K562 (cell line): ENCODE measurements around the gene PYGM. TPM values are rescaled to one million over a fixed set of nuclear protein-coding genes. Genes with fewer than 3 reads are reported as not detected.

Source experiments
- AFF1 ChIP-seq, 2 experiments: fragments of 450-650 bp; IDR thresholded peaks; 2 replicates each; pipeline ENCODE4 v1.6.1; 2018; ENCODE audit warnings: mild to moderate bottlenecking in 2 of 2, low read depth in 1 of 2; ENCODE audit not compliant: partially characterized antibody in 2 of 2
- CREB3L1 ChIP-seq: fragments of 450-650 bp; IDR thresholded peaks from 2 replicates; pipeline ENCODE4 v1.6.1; 2014; ENCODE audit warnings: low read depth, mild to moderate bottlenecking, moderate library complexity, borderline replicate concordance
- CREM ChIP-seq: IDR thresholded peaks from 2 replicates; pipeline ENCODE4 v1.6.1; 2014; ENCODE audit warnings: antibody characterized with exemption, low read depth
- DNMT1 ChIP-seq: fragments of 450-650 bp; IDR thresholded peaks from 2 replicates; pipeline ENCODE4 v1.6.1; 2016; ENCODE audit warnings: antibody characterized with exemption, mild to moderate bottlenecking
- E4F1 ChIP-seq: fragments of 250-450 bp; sonication (Bioruptor Pico); IDR thresholded peaks from 2 replicates; pipeline ENCODE4 v1.5.0; 2021; ENCODE audit warnings: mild to moderate bottlenecking, borderline replicate concordance
- ELK3 ChIP-seq: fragments of 450-650 bp; formaldehyde crosslinking; IDR thresholded peaks from 2 replicates; pipeline ENCODE4 v1.4.0; 2020; ENCODE audit warnings: mild to moderate bottlenecking
- FUS ChIP-seq: fragments of 200-400 bp; formaldehyde crosslinking; optimal IDR thresholded peaks from 2 replicates; pipeline ENCODE3; 2017; ENCODE audit warnings: low read depth, low read length
- GMEB1 ChIP-seq: fragments of 250-450 bp; sonication (Bioruptor Pico); IDR thresholded peaks from 2 replicates; pipeline ENCODE4 v1.4.0; 2020; ENCODE audit warnings: mild to moderate bottlenecking
- HNRNPL ChIP-seq: fragments of 200-400 bp; formaldehyde crosslinking; IDR thresholded peaks from 2 replicates; pipeline ENCODE4 v1.6.1; 2017; ENCODE audit warnings: low read depth, mild to moderate bottlenecking, low read length
- KDM1A ChIP-seq, 2 experiments: fragments of 450-650 bp; IDR thresholded peaks; 2 replicates each; pipeline ENCODE4 v1.6.1; 2016; ENCODE audit warnings: mild to moderate bottlenecking in 2 of 2
- KLF1 ChIP-seq: fragments of 450-650 bp; IDR thresholded peaks from 2 replicates; pipeline ENCODE4 v1.6.1; 2016; ENCODE audit warnings: missing genetic modification characterization, missing compliant biosample characterization
- MCM5 ChIP-seq: fragments of 450-650 bp; IDR thresholded peaks from 2 replicates; pipeline ENCODE4 v1.6.1; 2016; ENCODE audit warnings: low read depth
- POLR2G ChIP-seq: fragments of 200-400 bp; formaldehyde crosslinking; IDR thresholded peaks from 2 replicates; pipeline ENCODE4 v1.6.1; 2017; ENCODE audit warnings: low read depth, mild to moderate bottlenecking, antibody characterized with exemption, low read length, moderate library complexity
- PTBP1 ChIP-seq: fragments of 200-400 bp; formaldehyde crosslinking; IDR thresholded peaks from 2 replicates; pipeline ENCODE4 v1.6.1; 2017; ENCODE audit warnings: low read depth, low read length
- SMARCA5 ChIP-seq: fragments of 450-650 bp; IDR thresholded peaks from 2 replicates; pipeline ENCODE4 v1.6.1; 2016
- TCF3 ChIP-seq: sonication (generic); formaldehyde crosslinking; IDR thresholded peaks from 2 replicates; pipeline ENCODE4 v1.4.0; 2020; ENCODE audit warnings: mild to moderate bottlenecking, missing genetic modification reagents
- ZNF263 ChIP-seq: sonication (generic); formaldehyde crosslinking; IDR thresholded peaks from 2 replicates; pipeline ENCODE4 v1.8.0; 2022; ENCODE audit warnings: mild to moderate bottlenecking, missing genetic modification reagents, borderline replicate concordance
- polyA plus RNA-seq, 8 experiments: library from polyadenylated mRNA; depleted of rRNA in 4 of 8; stranded (reverse) in 5 of 8; unstranded in 3 of 8; fragments of >200 nt; fragmentation: Nextera tagmentation in 2 of 8; fragmentation: Illumina TruSeq in 1 of 8; extraction: Ambion mirVana in 2 of 8; extraction: Trizol in 1 of 8; gene quantifications; 2 replicates each; pipeline versions ENCODE4 v1.2.1 to v1.2.3, GENCODE V29; 2011 to 2014; ENCODE audit warnings: inconsistent platforms in 1 of 8, missing spikeins in 1 of 8
- total RNA-seq, 7 experiments: library from RNA; depleted of rRNA in 6 of 7; stranded (reverse); fragments of >200 nt in 6 of 7; fragmentation: Illumina TruSeq in 2 of 7; extraction: Trizol in 2 of 7; gene quantifications; 2 replicates each; pipeline versions ENCODE4 v1.2.1 to v1.2.3, GENCODE V29; 2011 to 2021; ENCODE audit warnings: low replicate concordance in 1 of 7

The PYGM gene
- total and polyA plus RNA-seq, 9 of the 15 experiments (the other 6 are each of a cell fraction or from before 2014, with no cell fraction given) = 0.07 to 1.5 (median 0.68) TPM

GRCh38 chr11:64802370-64803157, 42.8 kb upstream of the PYGM start (continued):
- TF ChIP-seq KDM1A (IDR thresholded peaks at IDR 0.05) = peak in 1 of 2 experiments; percentile 43; a peak in 1 of 4 replicates
- no peak for TF ChIP-seq CREB3L1
- no peak for TF ChIP-seq E4F1 (CRISPR knock-in tag)
- no peak for TF ChIP-seq GMEB1 (CRISPR knock-in tag)
- TF ChIP-seq FUS = no peak
- TF ChIP-seq AFF1 (IDR thresholded peaks at IDR 0.05; ENCODE audit: low read depth in 1 of 2, partially characterized antibody in 2 of 2) = no peak
- TF ChIP-seq ZNF263 = no peak
- peak; percentile 71 for TF ChIP-seq POLR2G
- 0 out of 2 replicates have a peak, but pooled peaks have one; percentile 56 for TF ChIP-seq PTBP1
- peak; percentile 46; the same call in 1 of the 2 replicates for TF ChIP-seq SMARCA5
- TF ChIP-seq TCF3 = no peak
- peak; percentile 67; the same call in 1 of the 2 replicates for TF ChIP-seq HNRNPL
- TF ChIP-seq CREM = peak; percentile 80
- TF ChIP-seq MCM5 = no peak
- TF ChIP-seq KLF1 (tag) = no peak
- TF ChIP-seq DNMT1 = no peak
- no peak for TF ChIP-seq ELK3 (CRISPR knock-in tag)
